GM13977 (cell line): ENCODE results near the gene SARDH.

Experiments used
- DNase-seq: peaks from one replicate; pipeline ENCODE4 v3.0.0; 2012; ENCODE audit warnings: low spot score
- CTCF ChIP-seq: IDR thresholded peaks from 2 replicates; pipeline ENCODE4 v1.5.1; 2012; ENCODE audit warnings: mild to moderate bottlenecking, control low read depth; ENCODE audit not compliant: insufficient read depth; ENCODE audit errors: extremely low read depth, missing control alignments
- in situ Hi-C: fragments of 300-500 bp; cut with MboI; formaldehyde crosslinking; loops from one replicate; pipeline ENCODE4 v1.12.0; 2022; ENCODE audit warnings: low sequenced_read_pairs, low pct_unique_long_range_greater_than_20kb, mixed read lengths, inconsistent platforms; ENCODE audit not compliant: unreplicated experiment

The SARDH gene

GRCh38 chr9:133711428-133712220, 26.5 kb downstream of the SARDH start:
- in situ Hi-C loops: no loop called here
- DNase-seq: no peak
- no peak for TF ChIP-seq CTCF

DNA sequence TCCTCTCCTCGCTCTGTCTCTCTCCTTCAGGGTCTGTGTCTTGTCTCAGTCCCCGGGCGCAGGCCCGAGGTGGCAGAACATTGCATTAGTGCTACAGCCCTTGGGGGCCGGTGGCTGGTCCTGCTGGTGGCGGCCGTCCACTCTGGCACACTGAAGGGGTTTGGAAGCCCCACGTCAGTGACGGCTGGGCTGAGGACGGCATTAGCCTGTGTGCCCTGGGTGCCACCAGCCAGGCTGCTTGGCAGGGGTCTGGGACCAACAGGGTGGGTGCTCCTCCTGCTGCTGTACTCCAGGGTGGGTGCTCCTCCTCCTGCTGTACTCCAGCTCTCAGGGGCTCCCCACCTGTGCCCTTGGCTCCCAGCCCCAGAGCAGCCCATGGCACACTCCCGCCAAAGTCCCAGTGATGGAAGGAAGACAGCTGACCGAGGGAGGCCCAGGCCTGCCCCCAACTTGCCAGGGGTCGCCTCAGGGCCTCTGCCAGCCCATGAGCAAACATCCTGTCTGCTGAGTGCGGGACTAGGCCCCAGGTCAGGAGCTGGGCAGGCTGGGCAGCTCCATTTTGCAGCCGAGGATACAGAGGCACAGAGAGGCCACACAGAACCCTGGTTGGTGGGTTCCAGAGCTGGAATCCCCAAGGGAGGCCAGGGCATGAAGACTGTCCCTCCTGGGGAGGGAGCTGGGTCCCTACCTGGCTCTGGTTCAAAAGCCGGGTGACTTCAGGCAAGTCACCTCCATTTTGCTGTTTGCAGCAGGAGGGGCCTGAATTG, 27.3 kb downstream of the SARDH start:
- no peak for DNase-seq
- in situ Hi-C loops: no loop called here
- no peak for TF ChIP-seq CTCF

GRCh38 chr9:133709691-133710571, 28.2 kb downstream of the SARDH start:
- no peak for DNase-seq
- no peak for TF ChIP-seq CTCF
- in situ Hi-C loops: no loop called here

GRCh38 chr9:133709015-133709611, 29.0 kb downstream of the SARDH start:
- no peak for TF ChIP-seq CTCF
- DNase-seq: peak; percentile 70
- in situ Hi-C loops: no loop called here

DNA sequence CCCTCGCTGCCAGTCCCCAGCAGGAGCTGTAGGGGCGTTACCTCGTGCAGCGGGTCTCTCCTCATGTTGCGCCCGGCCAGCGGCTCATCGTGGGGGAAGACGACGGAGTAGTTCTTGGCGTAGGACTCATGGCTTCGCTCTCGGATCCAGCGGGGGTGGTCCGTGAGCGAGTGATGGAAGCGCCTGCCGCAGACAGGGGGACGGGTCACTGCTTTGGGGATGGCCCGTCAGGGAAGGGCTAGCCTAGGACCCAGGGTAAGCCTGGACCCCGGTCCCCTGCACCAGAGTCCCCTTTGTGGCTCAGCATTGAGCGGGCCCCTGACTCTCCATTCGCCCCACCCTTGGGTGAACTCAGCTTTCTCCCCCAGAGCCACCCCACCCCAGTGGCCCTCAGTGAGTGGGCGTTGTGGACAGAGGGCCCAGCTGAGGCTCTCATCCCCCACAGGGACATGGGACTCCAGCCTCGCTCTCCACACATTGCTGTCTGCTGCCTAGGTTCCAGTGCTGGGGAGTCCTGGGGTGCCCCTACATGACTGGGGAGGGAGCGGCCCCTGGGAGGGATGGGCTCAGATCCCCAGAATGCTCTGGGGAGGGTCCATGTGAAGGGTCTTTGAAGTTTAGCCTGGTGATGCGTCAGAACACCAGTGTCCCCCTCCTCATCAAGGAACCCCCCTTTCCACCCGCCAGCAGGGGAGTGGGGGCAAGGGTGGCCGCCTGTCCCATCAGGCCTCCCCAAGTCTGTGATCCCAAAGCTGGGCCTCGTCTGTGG, 29.7 kb downstream of the SARDH start:
- no peak for DNase-seq
- no peak for TF ChIP-seq CTCF
- in situ Hi-C loops: no loop called here
